COLO668 (cell line): ENCODE data around the gene TYROBP.
"Not testable (repeated sequence)": the region's sequence is repeated elsewhere in the genome, so short reads cannot be mapped to it uniquely, and the experiment has no call there.

Experiments used
- DNase-seq: peaks from one replicate; lab custom pipeline; 2025; ENCODE audit not compliant: unreplicated experiment; lab: John Stamatoyannopoulos, UW

TYROBP gene

GRCh38 chr19:35908010-35908441 lies at the start of gene TYROBP:
TSS of gene TYROBP (minus strand) at chr19:35908295. CDS start at chr19:35908228, 67 bp downstream.
- DNase-seq = no peak

DNA sequence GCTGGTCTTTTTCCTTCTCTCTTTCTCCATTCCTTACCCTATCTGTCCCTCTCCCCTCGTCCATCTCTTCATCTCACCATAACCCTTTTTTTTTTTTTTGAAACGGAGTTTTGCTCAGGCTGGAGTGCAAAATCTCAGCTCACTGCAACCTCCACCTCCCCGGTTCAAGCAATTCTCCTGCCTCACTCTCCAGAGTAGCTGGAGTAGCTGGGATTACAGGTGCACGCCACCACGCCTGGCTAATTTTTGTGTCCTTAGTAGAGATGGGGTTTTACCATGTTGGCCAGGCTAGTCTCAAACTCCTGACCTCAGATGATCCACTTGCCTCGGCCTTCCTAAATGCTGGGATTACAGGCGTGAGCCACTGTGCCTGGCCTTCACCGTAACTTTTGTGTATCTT lies 49.3 kb upstream of the TYROBP start:
- DNase-seq = not testable (repeated sequence)

DNA sequence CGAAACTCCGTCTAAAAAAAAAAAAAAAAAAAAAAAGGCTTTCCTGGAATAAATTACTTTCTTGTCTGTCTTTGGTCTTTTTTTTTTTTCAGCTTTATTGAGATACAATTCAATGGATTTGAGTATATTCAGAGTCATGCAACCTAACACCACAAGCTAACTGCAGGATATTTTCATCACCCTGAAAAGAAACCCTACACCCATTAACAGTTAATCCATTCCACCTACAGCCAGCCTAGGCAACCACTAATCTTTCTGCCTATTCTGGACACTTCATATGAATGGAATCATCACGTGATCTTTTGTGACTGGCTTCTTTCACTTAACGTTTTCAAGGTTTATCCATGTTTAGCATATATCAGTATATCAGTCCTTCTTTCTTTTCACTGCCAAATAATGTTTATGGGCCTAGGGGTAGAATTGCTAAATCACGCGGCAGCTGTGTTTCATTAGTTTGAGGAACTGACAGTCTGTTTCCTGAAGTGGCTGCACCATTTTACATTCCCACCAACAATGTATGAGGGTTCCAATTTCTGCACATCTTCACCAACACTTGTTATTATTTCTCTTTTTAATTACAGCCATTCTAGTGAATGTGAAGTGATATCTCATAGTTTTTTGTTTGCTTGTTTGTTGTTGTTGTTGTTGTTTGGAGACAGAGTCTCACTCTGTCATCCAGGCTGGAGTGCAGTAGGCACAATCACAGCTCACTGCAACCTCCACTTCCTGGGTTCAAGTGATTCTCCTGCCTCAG lies 48.0 kb upstream of the TYROBP start:
- DNase-seq = no peak

- no peak for DNase-seq
Measured at GRCh38 chr19:35949131-35949530, 41.0 kb upstream of the TYROBP start.

- no peak for DNase-seq
Measured at GRCh38 chr19:35946203-35946602, 38.1 kb upstream of the TYROBP start.

GRCh38 chr19:35945121-35945790 lies 37.2 kb upstream of the TYROBP start:
- no peak for DNase-seq

GRCh38 chr19:35944556-35944955 lies 36.5 kb upstream of the TYROBP start:
- DNase-seq = no peak

- no peak for DNase-seq
Measured at GRCh38 chr19:35943321-35944301, 35.5 kb upstream of the TYROBP start.

DNA sequence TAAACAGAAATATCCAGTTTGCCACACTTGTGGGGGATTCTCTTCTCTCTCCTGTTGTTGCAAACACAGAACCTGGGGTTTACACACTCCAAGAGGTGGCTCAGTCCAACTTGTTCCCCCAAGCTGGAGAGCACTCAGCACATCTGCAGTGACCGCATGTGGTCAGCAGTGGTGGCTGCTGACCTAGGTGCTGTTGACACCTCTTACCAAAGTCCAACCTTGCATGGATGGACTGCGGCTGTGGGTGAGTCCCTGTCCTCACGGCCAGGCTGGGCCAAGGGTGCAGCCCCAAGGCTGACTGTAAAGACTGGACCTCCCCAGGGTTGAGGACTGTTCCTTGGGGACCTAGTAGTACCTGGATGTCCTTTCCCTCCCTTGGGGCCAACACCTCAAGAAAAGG lies 34.1 kb upstream of the TYROBP start:
- no peak for DNase-seq

DNA sequence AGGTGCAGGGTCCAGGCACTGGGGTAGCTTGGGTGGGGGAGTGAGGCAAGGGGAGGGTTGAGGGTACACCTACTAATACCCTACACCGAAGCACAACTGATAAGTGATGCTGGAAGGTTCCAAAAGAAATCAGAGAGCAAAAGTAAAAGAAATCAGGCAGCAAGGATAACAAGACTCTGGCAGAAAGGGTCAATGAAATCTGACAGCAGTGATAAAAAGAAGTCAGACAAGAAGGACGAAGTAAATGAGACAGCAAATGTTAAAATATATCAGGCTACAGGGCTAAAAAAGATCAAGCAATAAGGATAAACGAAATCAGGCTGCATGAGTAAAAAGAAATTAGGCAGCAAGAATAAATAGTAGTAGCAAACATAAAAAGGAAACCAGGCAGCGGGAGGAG lies 32.7 kb upstream of the TYROBP start:
- DNase-seq = no peak

DNA sequence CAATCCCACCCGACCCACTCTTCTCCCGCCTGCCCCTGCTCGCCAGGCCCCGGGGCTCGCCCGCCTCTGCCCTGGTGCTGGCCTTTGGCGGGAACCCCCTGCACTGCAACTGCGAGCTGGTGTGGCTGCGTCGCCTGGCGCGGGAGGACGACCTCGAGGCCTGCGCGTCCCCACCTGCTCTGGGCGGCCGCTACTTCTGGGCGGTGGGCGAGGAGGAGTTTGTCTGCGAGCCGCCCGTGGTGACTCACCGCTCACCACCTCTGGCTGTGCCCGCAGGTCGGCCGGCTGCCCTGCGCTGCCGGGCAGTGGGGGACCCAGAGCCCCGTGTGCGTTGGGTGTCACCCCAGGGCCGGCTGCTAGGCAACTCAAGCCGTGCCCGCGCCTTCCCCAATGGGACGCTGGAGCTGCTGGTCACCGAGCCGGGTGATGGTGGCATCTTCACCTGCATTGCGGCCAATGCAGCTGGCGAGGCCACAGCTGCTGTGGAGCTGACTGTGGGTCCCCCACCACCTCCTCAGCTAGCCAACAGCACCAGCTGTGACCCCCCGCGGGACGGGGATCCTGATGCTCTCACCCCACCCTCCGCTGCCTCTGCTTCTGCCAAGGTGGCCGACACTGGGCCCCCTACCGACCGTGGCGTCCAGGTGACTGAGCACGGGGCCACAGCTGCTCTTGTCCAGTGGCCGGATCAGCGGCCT lies 32.1 kb upstream of the TYROBP start:
- no peak for DNase-seq

- no peak for DNase-seq
Measured at GRCh38 chr19:35939307-35940077, 31.4 kb upstream of the TYROBP start.

GRCh38 chr19:35938282-35939224 lies 30.5 kb upstream of the TYROBP start:
- DNase-seq = no peak

DNA sequence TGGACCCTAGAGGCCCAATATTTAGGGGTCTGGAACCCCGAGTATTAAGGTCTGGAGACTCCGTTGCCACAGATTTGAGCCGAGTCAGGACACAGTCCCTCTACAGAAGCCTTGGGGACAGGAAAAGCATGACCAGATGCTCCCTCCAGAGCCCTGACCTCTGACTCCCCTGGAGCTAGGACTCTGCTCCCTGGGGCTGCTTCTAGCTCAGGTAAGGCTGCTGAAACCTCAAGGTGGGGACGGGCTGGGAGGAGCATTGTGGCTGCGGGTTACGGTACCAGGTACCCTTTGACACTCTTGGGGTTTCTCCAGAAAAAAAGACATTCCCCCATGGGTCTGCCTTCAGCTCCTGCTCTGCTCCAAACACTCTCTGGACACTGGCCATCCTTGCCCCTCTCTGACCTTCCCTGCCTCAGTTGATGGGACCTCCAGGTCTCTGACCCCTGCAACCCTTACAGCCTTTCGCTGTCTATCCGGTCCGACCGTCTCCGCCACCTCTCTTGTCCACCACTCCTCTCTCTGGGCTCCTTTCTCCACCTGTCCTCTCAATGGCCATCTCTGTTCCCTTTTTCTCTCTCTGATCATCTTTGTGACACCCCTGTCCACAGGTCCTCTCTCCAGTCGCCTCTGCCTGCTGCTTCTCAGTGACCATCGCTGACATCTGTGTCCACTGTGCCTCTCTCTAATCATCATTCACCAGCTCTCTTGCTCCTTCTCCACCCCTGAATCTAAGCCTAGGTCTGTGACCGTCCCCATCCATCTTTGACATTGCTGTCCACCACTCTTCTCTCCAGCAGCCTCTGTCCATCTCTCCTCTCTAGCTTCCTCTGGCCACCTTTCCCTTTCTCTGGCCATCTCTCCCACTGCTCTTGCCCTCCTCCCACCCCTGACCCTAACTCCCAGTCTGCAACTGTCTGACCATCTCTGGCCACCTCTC lies 29.5 kb upstream of the TYROBP start:
- peak; percentile 8 for DNase-seq

- no peak for DNase-seq
Measured at GRCh38 chr19:35936738-35937268, 28.7 kb upstream of the TYROBP start.

- DNase-seq = peak; percentile 92
Measured at GRCh38 chr19:35935911-35936737, 28.0 kb upstream of the TYROBP start, which contains the start of gene LRFN3. TSS of gene LRFN3 (plus strand) at chr19:35936374. CDS start at chr19:35939426, 3,052 bp downstream.
